MM.1S (cell line): ENCODE results near the gene PPP1R16B.

Source experiments
- DNase-seq: peaks from one replicate; pipeline ENCODE4 v3.0.0-alpha.2; 2015
- H2AFZ ChIP-seq: fragments of 300-600 bp; sonication (generic); 2 replicates; pipeline ENCODE4 v1.6.0; 2016; ENCODE audit warnings: antibody characterized with exemption, low read length
- H3F3A ChIP-seq: fragments of 300-600 bp; sonication (generic); 2 replicates; pipeline ENCODE4 v1.6.1; 2016; ENCODE audit warnings: mild to moderate bottlenecking, antibody characterized with exemption, low read length, moderate library complexity, mixed read lengths; ENCODE audit not compliant: insufficient read depth
- H3K27ac ChIP-seq: fragments of 300-600 bp; sonication (generic); 2 replicates; pipeline ENCODE4 v1.5.1; 2016; ENCODE audit warnings: mild to moderate bottlenecking, low read length
- H3K27me3 ChIP-seq: fragments of 300-600 bp; sonication (generic); replicated peaks from 2 replicates; pipeline ENCODE4 v1.6.0; 2016; ENCODE audit warnings: low read length; ENCODE audit not compliant: insufficient read depth
- H3K36me3 ChIP-seq: fragments of 300-600 bp; sonication (generic); replicated peaks from 2 replicates; pipeline ENCODE4 v1.6.1; 2016; ENCODE audit warnings: mild to moderate bottlenecking, low read length, mixed read lengths; ENCODE audit not compliant: insufficient read depth
- H3K4me1 ChIP-seq: fragments of 300-600 bp; sonication (generic); 2 replicates; pipeline ENCODE4 v1.6.1; 2016; ENCODE audit warnings: low read length, mixed read lengths
- H3K4me2 ChIP-seq: fragments of 300-600 bp; sonication (generic); 2 replicates; pipeline ENCODE4 v1.6.0; 2016; ENCODE audit warnings: low read depth, low read length
- H3K4me3 ChIP-seq: fragments of 300-600 bp; sonication (generic); 2 replicates; pipeline ENCODE4 v1.5.1; 2016; ENCODE audit warnings: low read length, mixed read lengths
- H3K79me2 ChIP-seq: fragments of 300-600 bp; sonication (generic); 2 replicates; pipeline ENCODE4 v1.6.1; 2016; ENCODE audit warnings: mixed run types, low read length, mixed read lengths
- H3K9ac ChIP-seq: fragments of 300-600 bp; sonication (generic); 2 replicates; pipeline ENCODE4 v1.6.1; 2016; ENCODE audit warnings: low read length, mixed read lengths
- H3K9me2 ChIP-seq: fragments of 300-600 bp; sonication (generic); replicated peaks from 2 replicates; pipeline ENCODE4 v1.6.1; 2016; ENCODE audit warnings: mild to moderate bottlenecking, low read length, mixed read lengths; ENCODE audit not compliant: insufficient read depth
- H3K9me3 ChIP-seq: fragments of 300-600 bp; sonication (generic); replicated peaks from 2 replicates; pipeline ENCODE4 v1.6.1; 2016; ENCODE audit warnings: mild to moderate bottlenecking, low read length, mixed read lengths; ENCODE audit not compliant: insufficient read depth
- H4K20me1 ChIP-seq: fragments of 300-600 bp; sonication (generic); 2 replicates; pipeline ENCODE4 v1.6.1; 2016; ENCODE audit warnings: mild to moderate bottlenecking, low read length, moderate library complexity, mixed read lengths; ENCODE audit not compliant: insufficient read depth
- EZH2 ChIP-seq: fragments of 300-600 bp; sonication (generic); optimal IDR thresholded peaks from 2 replicates; pipeline ENCODE3; 2017; ENCODE audit warnings: low read depth, mild to moderate bottlenecking, antibody characterized with exemption, low read length, mixed read lengths
- EZH2phosphoT487 ChIP-seq: fragments of 300-600 bp; sonication (generic); IDR thresholded peaks from 2 replicates; pipeline ENCODE4 v1.6.1; 2018; ENCODE audit warnings: antibody characterized with exemption, low read length
- TF ChIP-seq, protein P1 (sequence below): fragments of 300-600 bp; sonication (generic); IDR thresholded peaks from 2 replicates; pipeline ENCODE4 v1.5.1; 2016; ENCODE audit warnings: antibody characterized with exemption, low read length, mixed read lengths

The PPP1R16B gene

DNA sequence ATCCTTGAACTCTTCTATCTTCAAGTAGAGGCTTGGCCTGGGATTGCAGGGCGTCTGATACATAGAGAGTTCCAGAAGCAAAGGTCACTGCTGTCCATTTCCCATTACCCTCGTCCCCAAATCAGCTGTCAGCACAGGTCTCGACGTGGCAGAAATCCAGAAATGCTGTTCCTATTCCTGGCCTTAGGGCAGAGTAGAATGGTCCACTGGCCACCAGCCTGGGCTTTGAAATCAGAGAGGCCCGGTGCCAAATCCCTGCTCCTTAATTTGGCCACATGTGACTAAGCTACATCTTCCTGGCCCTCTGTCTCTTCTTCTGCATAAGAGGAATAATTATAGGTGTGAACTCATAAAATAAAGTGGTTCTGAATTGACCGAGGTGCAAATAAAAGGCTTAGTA is 79.9 kb downstream of the PPP1R16B start:
- Histone ChIP-seq H3K9ac (no peak overlapping the region), H4K20me1 (no peaks in the 10 kb centered on the region), H3K9me3 (no peaks in the 10 kb centered on the region), H3K36me3 (no peaks in the 10 kb centered on the region), H2AFZ (no peak overlapping the region), H3K4me3 (no peak overlapping the region), H3K79me2 (peaks cover 97% of the 10 kb centered on the region), H3K27ac (no peak overlapping the region), H3K4me1 (peaks cover 27% of the 10 kb centered on the region), H3K9me2 (no peaks in the 10 kb centered on the region), H3K27me3 (no peaks in the 10 kb centered on the region), H3F3A (peaks cover 12% of the 10 kb centered on the region; the same call in 1 of the 2 replicates), H3K4me2 (no peak overlapping the region)
- no peak for DNase-seq
- TF ChIP-seq EZH2 (no peak), EZH2phosphoT487 (no peak)
- TF ChIP-seq, protein P1, sequence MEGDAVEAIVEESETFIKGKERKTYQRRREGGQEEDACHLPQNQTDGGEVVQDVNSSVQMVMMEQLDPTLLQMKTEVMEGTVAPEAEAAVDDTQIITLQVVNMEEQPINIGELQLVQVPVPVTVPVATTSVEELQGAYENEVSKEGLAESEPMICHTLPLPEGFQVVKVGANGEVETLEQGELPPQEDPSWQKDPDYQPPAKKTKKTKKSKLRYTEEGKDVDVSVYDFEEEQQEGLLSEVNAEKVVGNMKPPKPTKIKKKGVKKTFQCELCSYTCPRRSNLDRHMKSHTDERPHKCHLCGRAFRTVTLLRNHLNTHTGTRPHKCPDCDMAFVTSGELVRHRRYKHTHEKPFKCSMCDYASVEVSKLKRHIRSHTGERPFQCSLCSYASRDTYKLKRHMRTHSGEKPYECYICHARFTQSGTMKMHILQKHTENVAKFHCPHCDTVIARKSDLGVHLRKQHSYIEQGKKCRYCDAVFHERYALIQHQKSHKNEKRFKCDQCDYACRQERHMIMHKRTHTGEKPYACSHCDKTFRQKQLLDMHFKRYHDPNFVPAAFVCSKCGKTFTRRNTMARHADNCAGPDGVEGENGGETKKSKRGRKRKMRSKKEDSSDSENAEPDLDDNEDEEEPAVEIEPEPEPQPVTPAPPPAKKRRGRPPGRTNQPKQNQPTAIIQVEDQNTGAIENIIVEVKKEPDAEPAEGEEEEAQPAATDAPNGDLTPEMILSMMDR = no peak

DNA sequence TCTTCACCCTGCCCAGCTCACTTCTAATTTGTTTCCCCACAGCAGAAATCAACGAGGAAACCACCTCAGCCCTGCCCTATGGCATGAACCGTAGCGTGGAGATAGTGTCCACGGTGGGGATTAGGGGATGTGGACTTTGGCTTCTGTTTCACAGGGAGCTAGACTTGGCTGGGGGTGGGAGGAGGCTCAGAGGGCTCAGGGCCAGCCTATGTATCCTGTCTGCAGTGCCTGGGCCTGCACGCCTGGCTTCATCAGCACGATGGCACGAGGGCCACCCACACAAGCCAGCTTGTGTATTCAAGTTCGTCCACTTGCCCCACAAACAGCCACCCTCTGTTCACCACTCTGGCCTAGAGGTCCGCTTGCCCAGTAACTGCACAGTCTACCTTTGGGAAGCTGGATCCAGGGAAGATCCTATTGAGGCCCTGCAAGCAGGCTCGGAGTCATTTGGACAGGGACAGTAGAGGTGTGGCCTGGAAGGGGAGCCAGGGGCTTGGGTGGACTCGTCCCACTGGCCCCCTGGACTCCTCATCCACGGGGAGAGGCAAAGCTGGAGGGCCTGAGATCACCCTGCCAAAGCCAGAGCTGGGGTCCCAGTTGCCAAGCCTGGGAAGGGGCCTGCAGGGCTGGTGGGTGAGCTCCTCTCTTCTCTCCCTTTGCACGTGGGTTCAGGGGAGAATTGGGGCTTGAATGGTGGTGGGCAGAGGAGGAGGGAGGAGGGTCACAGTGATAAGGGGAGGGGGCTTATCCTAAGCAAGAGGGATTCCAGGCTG is 82.7 kb downstream of the PPP1R16B start:
- DNase-seq = no peak
- no peaks in the 10 kb centered on the region for H3K27me3 ChIP-seq
- no peak overlapping the region for H3K4me2 ChIP-seq
- H3K4me3 ChIP-seq = no peak overlapping the region
- no peak for TF ChIP-seq EZH2phosphoT487
- H3F3A ChIP-seq = peaks cover 41% of the 10 kb centered on the region
- peaks cover 36% of the 10 kb centered on the region for H3K4me1 ChIP-seq
- H3K9me2 ChIP-seq = no peaks in the 10 kb centered on the region
- no peaks in the 10 kb centered on the region for H3K9me3 ChIP-seq
- no peaks in the 10 kb centered on the region for H4K20me1 ChIP-seq
- H3K79me2 ChIP-seq = peaks cover 76% of the 10 kb centered on the region
- no peak overlapping the region for H2AFZ ChIP-seq
- no peak overlapping the region for H3K9ac ChIP-seq
- no peaks in the 10 kb centered on the region for H3K36me3 ChIP-seq
- H3K27ac ChIP-seq = no peak overlapping the region

DNA sequence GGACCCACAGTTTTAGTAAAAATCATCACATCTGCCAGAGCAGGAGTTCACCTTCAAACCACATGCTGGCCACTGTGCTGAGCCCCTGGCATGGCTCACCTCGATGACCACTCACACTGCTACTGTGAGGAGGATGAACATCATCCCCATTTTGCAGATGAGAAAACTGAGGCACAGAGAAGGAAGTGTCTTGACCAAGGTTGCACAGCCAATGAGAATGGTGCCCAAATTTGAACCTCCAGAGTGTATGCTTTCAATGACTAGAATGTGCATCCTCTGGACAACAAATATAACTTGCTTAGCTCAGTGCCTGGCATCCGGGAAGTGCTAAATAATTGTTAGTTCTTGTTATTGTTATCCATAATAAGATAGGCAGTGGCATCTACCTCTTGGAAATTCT is 83.6 kb downstream of the PPP1R16B start:
- H3K4me1 ChIP-seq = peaks cover 41% of the 10 kb centered on the region

More for the DNA sequence above, 83.6 kb downstream of the PPP1R16B start:
- Histone ChIP-seq H3K9ac (no peak overlapping the region), H3K27ac (peak overlapping the region; percentile 6; the same call in 1 of the 2 replicates), H3K36me3 (no peaks in the 10 kb centered on the region), H3K4me3 (no peak overlapping the region), H3K27me3 (no peaks in the 10 kb centered on the region), H3F3A (peaks cover 46% of the 10 kb centered on the region), H3K9me3 (no peaks in the 10 kb centered on the region), H2AFZ (no peak overlapping the region), H3K4me2 (no peak overlapping the region), H4K20me1 (no peaks in the 10 kb centered on the region), H3K9me2 (no peaks in the 10 kb centered on the region), H3K79me2 (peaks cover 68% of the 10 kb centered on the region)
- TF ChIP-seq, protein P1 = no peak
- TF ChIP-seq EZH2 (no peak), EZH2phosphoT487 (no peak)
- no peak for DNase-seq
